GM21515 (cell line): ENCODE results near the gene IFT122.
"Not testable (repeated sequence)": the region's sequence is repeated elsewhere in the genome, so short reads cannot be mapped to it uniquely, and the experiment has no call there.

Experiments used
- ATAC-seq: cut with Tn5 transposase; IDR thresholded peaks from one replicate; pipeline ENCODE4 v1.9.1; 2021; ENCODE audit not compliant: unreplicated experiment

IFT122 gene

GRCh38 chr3:129439817-129440617 is at the start of gene IFT122, which contains the start of gene MBD4:
Gene IFT122 (plus strand): TSS chr3:129440224. CDS start chr3:129440331, 107 bp downstream.
Gene MBD4 (minus strand): TSS chr3:129439948. CDS start chr3:129439833, 115 bp downstream.
- peak; percentile 83 for ATAC-seq

GRCh38 chr3:129391583-129391982 is 48.4 kb upstream of the IFT122 start:
- not testable (repeated sequence) for ATAC-seq

- not testable (repeated sequence) for ATAC-seq
Measured at GRCh38 chr3:129392106-129392887, 47.7 kb upstream of the IFT122 start.

- no peak for ATAC-seq
Measured at GRCh38 chr3:129393271-129393670, 46.8 kb upstream of the IFT122 start.

- not testable (repeated sequence) for ATAC-seq
Measured at GRCh38 chr3:129393760-129394564, 46.1 kb upstream of the IFT122 start.

- ATAC-seq = no peak
Measured at GRCh38 chr3:129398803-129399144, 41.2 kb upstream of the IFT122 start.

- ATAC-seq = peak; percentile 75
Measured at GRCh38 chr3:129399145-129399894, 40.7 kb upstream of the IFT122 start.

GRCh38 chr3:129399895-129400357 is 40.1 kb upstream of the IFT122 start:
- no peak for ATAC-seq

- no peak for ATAC-seq
Measured at GRCh38 chr3:129402210-129402609, 37.8 kb upstream of the IFT122 start.

- no peak for ATAC-seq
Measured at GRCh38 chr3:129402616-129403015, 37.4 kb upstream of the IFT122 start.

GRCh38 chr3:129403450-129403849 is 36.6 kb upstream of the IFT122 start:
- ATAC-seq = no peak

- no peak for ATAC-seq
Measured at GRCh38 chr3:129404130-129404529, 35.9 kb upstream of the IFT122 start.

GRCh38 chr3:129404610-129405009 is 35.4 kb upstream of the IFT122 start:
- ATAC-seq = no peak

GRCh38 chr3:129409541-129409940 is 30.5 kb upstream of the IFT122 start:
- ATAC-seq = no peak

- ATAC-seq = no peak
Measured at GRCh38 chr3:129410971-129411370, 29.1 kb upstream of the IFT122 start.

- no peak for ATAC-seq
Measured at GRCh38 chr3:129412542-129413198, 27.4 kb upstream of the IFT122 start.

- ATAC-seq = not testable (repeated sequence)
Measured at GRCh38 chr3:129413238-129413637, 26.8 kb upstream of the IFT122 start.

- ATAC-seq = peak; percentile 53
Measured at GRCh38 chr3:129413687-129414506, 26.1 kb upstream of the IFT122 start.

- no peak for ATAC-seq
Measured at GRCh38 chr3:129415378-129415777, 24.6 kb upstream of the IFT122 start.
